T-helper 2 cell treated with Interferon-gamma antibody and Interleukin-4, amounts not matched to agents 5 μg/mL and 100 μg/mL, for 36 hours (primary cell): ENCODE measurements around the gene GSKIP.
"Not testable (repeated sequence)": the region's sequence is repeated elsewhere in the genome, so short reads cannot be mapped to it uniquely, and the experiment has no call there.

Experiments used
- DNase-seq: peaks from one replicate; pipeline ENCODE4 v3.0.0; 2021; ENCODE audit warnings: low spot score
- H3K27ac Mint-ChIP-seq: one replicate; pipeline ENCODE4 v1.8.0; 2021; ENCODE audit warnings: mild to moderate bottlenecking, mixed read lengths
- H3K27me3 Mint-ChIP-seq: one replicate; pipeline ENCODE4 v1.8.0; 2021; ENCODE audit warnings: low read depth, mixed read lengths
- H3K36me3 Mint-ChIP-seq: one replicate; pipeline ENCODE4 v1.8.0; 2021; ENCODE audit warnings: low read depth, mixed read lengths
- H3K4me1 Mint-ChIP-seq: one replicate; pipeline ENCODE4 v1.8.0; 2021; ENCODE audit warnings: low read depth, mixed read lengths
- H3K4me3 Mint-ChIP-seq: one replicate; pipeline ENCODE4 v1.8.0; 2022; ENCODE audit warnings: mild to moderate bottlenecking, moderate library complexity, mixed read lengths
- H3K9me3 Mint-ChIP-seq: one replicate; pipeline ENCODE4 v1.8.0; 2021; ENCODE audit warnings: mixed read lengths

Gene GSKIP

GRCh38 chr14:96362965-96363750 lies at the start of gene GSKIP, which contains the start of gene ATG2B:
Gene GSKIP, plus strand, starts transcription at chr14:96363526. Its CDS starts 18,722 bp downstream, at chr14:96382248.
Gene ATG2B, minus strand, starts transcription at chr14:96363341. Its CDS starts 365 bp downstream, at chr14:96362976.
- peak within 1 kb of the TSS; percentile 84 for H3K27ac Mint-ChIP-seq
- DNase-seq: peak; percentile 96
- H3K36me3 Mint-ChIP-seq: peaks cover 9% of the 10 kb centered on the region
- peaks cover 33% of the 10 kb centered on the region for H3K4me1 Mint-ChIP-seq
- H3K27me3 Mint-ChIP-seq: no peaks in the 10 kb centered on the region
- H3K9me3 Mint-ChIP-seq: no peaks in the 10 kb centered on the region
- peak within 1 kb of the TSS; percentile 96 for H3K4me3 Mint-ChIP-seq

GRCh38 chr14:96316087-96316486 lies 47.2 kb upstream of the GSKIP start:
- Mint-ChIP-seq H3K9me3 (no peaks in the 10 kb centered on the region), H3K36me3 (peaks cover 29% of the 10 kb centered on the region), H3K4me3 (no peak overlapping the region), H3K4me1 (no peaks in the 10 kb centered on the region), H3K27ac (no peak overlapping the region), H3K27me3 (no peaks in the 10 kb centered on the region)
- no peak for DNase-seq

GRCh38 chr14:96318836-96319235 lies 44.5 kb upstream of the GSKIP start:
- Mint-ChIP-seq H3K4me3 (no peak overlapping the region), H3K36me3 (peaks cover 26% of the 10 kb centered on the region), H3K9me3 (no peaks in the 10 kb centered on the region), H3K27ac (no peak overlapping the region), H3K4me1 (no peaks in the 10 kb centered on the region), H3K27me3 (no peaks in the 10 kb centered on the region)
- DNase-seq: no peak

GRCh38 chr14:96320605-96321004 lies 42.7 kb upstream of the GSKIP start:
- DNase-seq: no peak

GRCh38 chr14:96324219-96324618 lies 39.1 kb upstream of the GSKIP start:
- no peaks in the 10 kb centered on the region for H3K27me3 Mint-ChIP-seq

More at GRCh38 chr14:96320605-96321004, 42.7 kb upstream of the GSKIP start:
- no peak overlapping the region for H3K4me3 Mint-ChIP-seq
- H3K36me3 Mint-ChIP-seq: peaks cover 16% of the 10 kb centered on the region
- H3K27ac Mint-ChIP-seq: no peak overlapping the region
- no peaks in the 10 kb centered on the region for H3K27me3 Mint-ChIP-seq
- H3K9me3 Mint-ChIP-seq: no peaks in the 10 kb centered on the region
- H3K4me1 Mint-ChIP-seq: no peaks in the 10 kb centered on the region

GRCh38 chr14:96338551-96338950 lies 24.8 kb upstream of the GSKIP start:
- DNase-seq: no peak
- H3K27me3 Mint-ChIP-seq: no peaks in the 10 kb centered on the region
- H3K27ac Mint-ChIP-seq: no peak overlapping the region
- no peaks in the 10 kb centered on the region for H3K9me3 Mint-ChIP-seq
- peaks cover 21% of the 10 kb centered on the region for H3K36me3 Mint-ChIP-seq
- H3K4me1 Mint-ChIP-seq: no peaks in the 10 kb centered on the region
- no peak overlapping the region for H3K4me3 Mint-ChIP-seq

More at GRCh38 chr14:96324219-96324618, 39.1 kb upstream of the GSKIP start:
- no peaks in the 10 kb centered on the region for H3K4me1 Mint-ChIP-seq
- peaks cover 5% of the 10 kb centered on the region for H3K36me3 Mint-ChIP-seq
- H3K9me3 Mint-ChIP-seq: no peaks in the 10 kb centered on the region
- no peak overlapping the region for H3K4me3 Mint-ChIP-seq
- no peak for DNase-seq
- no peak overlapping the region for H3K27ac Mint-ChIP-seq

GRCh38 chr14:96341323-96341722 lies 22.0 kb upstream of the GSKIP start:
- DNase-seq: no peak
- Mint-ChIP-seq H3K4me3 (no peak overlapping the region), H3K27me3 (no peaks in the 10 kb centered on the region), H3K9me3 (no peaks in the 10 kb centered on the region), H3K36me3 (peaks cover 21% of the 10 kb centered on the region), H3K27ac (no peak overlapping the region), H3K4me1 (no peaks in the 10 kb centered on the region)

GRCh38 chr14:96345669-96346068 lies 17.7 kb upstream of the GSKIP start:
- H3K36me3 Mint-ChIP-seq: no peaks in the 10 kb centered on the region
- no peak for DNase-seq
- no peaks in the 10 kb centered on the region for H3K27me3 Mint-ChIP-seq
- no peak overlapping the region for H3K27ac Mint-ChIP-seq
- no peak overlapping the region for H3K4me3 Mint-ChIP-seq
- no peaks in the 10 kb centered on the region for H3K9me3 Mint-ChIP-seq
- H3K4me1 Mint-ChIP-seq: peaks cover 4% of the 10 kb centered on the region

GRCh38 chr14:96347957-96348356 lies 15.4 kb upstream of the GSKIP start:
- not testable (repeated sequence) for H3K9me3 Mint-ChIP-seq, H3K4me3 Mint-ChIP-seq, H3K27me3 Mint-ChIP-seq, H3K36me3 Mint-ChIP-seq, H3K27ac Mint-ChIP-seq, H3K4me1 Mint-ChIP-seq, DNase-seq

GRCh38 chr14:96349286-96350075 lies 13.8 kb upstream of the GSKIP start:
- DNase-seq: no peak
- Mint-ChIP-seq H3K4me1 (peaks cover 4% of the 10 kb centered on the region), H3K27me3 (no peaks in the 10 kb centered on the region), H3K4me3 (no peak overlapping the region), H3K27ac (no peak overlapping the region), H3K9me3 (no peaks in the 10 kb centered on the region), H3K36me3 (peaks cover under 1% of the 10 kb centered on the region)

GRCh38 chr14:96351986-96352385 lies 11.3 kb upstream of the GSKIP start:
- Mint-ChIP-seq H3K36me3 (peaks cover 2% of the 10 kb centered on the region), H3K27me3 (no peaks in the 10 kb centered on the region), H3K4me3 (no peak overlapping the region), H3K27ac (no peak overlapping the region), H3K4me1 (peaks cover 7% of the 10 kb centered on the region), H3K9me3 (no peaks in the 10 kb centered on the region)
- no peak for DNase-seq

GRCh38 chr14:96352708-96353107 lies 10.6 kb upstream of the GSKIP start:
- DNase-seq: no peak

GRCh38 chr14:96354246-96354645 lies 9.1 kb upstream of the GSKIP start:
- Mint-ChIP-seq H3K9me3 (no peaks in the 10 kb centered on the region), H3K4me1 (peaks cover 11% of the 10 kb centered on the region), H3K27me3 (no peaks in the 10 kb centered on the region), H3K4me3 (no peak overlapping the region), H3K27ac (no peak overlapping the region), H3K36me3 (peaks cover 4% of the 10 kb centered on the region)
- DNase-seq: no peak

More at GRCh38 chr14:96352708-96353107, 10.6 kb upstream of the GSKIP start:
- Mint-ChIP-seq H3K4me3 (no peak overlapping the region), H3K36me3 (peaks cover 4% of the 10 kb centered on the region), H3K27me3 (no peaks in the 10 kb centered on the region), H3K9me3 (no peaks in the 10 kb centered on the region), H3K27ac (no peak overlapping the region), H3K4me1 (peaks cover 11% of the 10 kb centered on the region)

GRCh38 chr14:96357216-96357615 lies 6.1 kb upstream of the GSKIP start:
- Mint-ChIP-seq H3K9me3 (no peaks in the 10 kb centered on the region), H3K27ac (no peak overlapping the region), H3K4me1 (peaks cover 23% of the 10 kb centered on the region), H3K36me3 (peaks cover 5% of the 10 kb centered on the region), H3K4me3 (no peak overlapping the region), H3K27me3 (no peaks in the 10 kb centered on the region)
- DNase-seq: no peak
